ENCODE measurements around the gene TP63.

The TP63 gene

GRCh38 chr3:189902230-189903186, 271.3 kb downstream of the TP63 start:
- DNase-seq (ENCODE audit: insufficient read length, low spot score) (no peak), FAIRE-seq (no peak)
- TF ChIP-seq PAX5 (IDR thresholded peaks at IDR 0.05; ENCODE audit: insufficient read depth, low read length, severe bottlenecking) (no peak), POLR2AphosphoS5 (IDR thresholded peaks at IDR 0.05; ENCODE audit: low read depth, low read length) (no peak), POU2F2 (IDR thresholded peaks at IDR 0.05; ENCODE audit: low read depth, low read length) (no peak), TAF1 (IDR thresholded peaks at IDR 0.05; ENCODE audit: low read depth, low read length) (no peak), SPI1 (IDR thresholded peaks at IDR 0.05; ENCODE audit: low read depth, low read length) (no peak), POLR2A (IDR thresholded peaks at IDR 0.05; ENCODE audit: low read depth, low read length) (no peak)

- no peak for TF ChIP-seq TAF1 (IDR thresholded peaks at IDR 0.05; ENCODE audit: low read depth, low read length)
- TF ChIP-seq POU2F2 (IDR thresholded peaks at IDR 0.05; ENCODE audit: low read depth, low read length), result no peak
- no peak for TF ChIP-seq SPI1 (IDR thresholded peaks at IDR 0.05; ENCODE audit: low read depth, low read length)
- TF ChIP-seq PAX5 (IDR thresholded peaks at IDR 0.05; ENCODE audit: insufficient read depth, low read length, severe bottlenecking), result no peak
- TF ChIP-seq POLR2AphosphoS5 (IDR thresholded peaks at IDR 0.05; ENCODE audit: low read depth, low read length), result no peak
- TF ChIP-seq POLR2A (IDR thresholded peaks at IDR 0.05; ENCODE audit: low read depth, low read length), result no peak
- DNase-seq (ENCODE audit: insufficient read length, low spot score), result no peak
- no peak for FAIRE-seq
These were observed 272.5 kb downstream of the TP63 start for GRCh38 chr3:189903562-189904250.

- FAIRE-seq, result no peak
- TF ChIP-seq POLR2A (IDR thresholded peaks at IDR 0.05; ENCODE audit: low read depth, low read length) (no peak), POLR2AphosphoS5 (IDR thresholded peaks at IDR 0.05; ENCODE audit: low read depth, low read length) (no peak), SPI1 (IDR thresholded peaks at IDR 0.05; ENCODE audit: low read depth, low read length) (no peak), TAF1 (IDR thresholded peaks at IDR 0.05; ENCODE audit: low read depth, low read length) (no peak), POU2F2 (IDR thresholded peaks at IDR 0.05; ENCODE audit: low read depth, low read length) (no peak)
- DNase-seq (ENCODE audit: insufficient read length, low spot score), result no peak
These were observed 276.6 kb downstream of the TP63 start for GRCh38 chr3:189907803-189908202.

- no peak for TF ChIP-seq POLR2A (IDR thresholded peaks at IDR 0.05; ENCODE audit: low read depth, low read length)
- no peak for TF ChIP-seq SPI1 (IDR thresholded peaks at IDR 0.05; ENCODE audit: low read depth, low read length)
- no peak for TF ChIP-seq POLR2AphosphoS5 (IDR thresholded peaks at IDR 0.05; ENCODE audit: low read depth, low read length)
- TF ChIP-seq TAF1 (IDR thresholded peaks at IDR 0.05; ENCODE audit: low read depth, low read length), result no peak
- no peak for TF ChIP-seq POU2F2 (IDR thresholded peaks at IDR 0.05; ENCODE audit: low read depth, low read length)
- TF ChIP-seq PAX5 (IDR thresholded peaks at IDR 0.05; ENCODE audit: insufficient read depth, low read length, severe bottlenecking), result no peak
- FAIRE-seq, result no peak
- no peak for DNase-seq (ENCODE audit: insufficient read length, low spot score)
These were observed 277.5 kb downstream of the TP63 start for GRCh38 chr3:189908646-189909045.

- no peak for TF ChIP-seq TAF1 (IDR thresholded peaks at IDR 0.05; ENCODE audit: low read depth, low read length)
- TF ChIP-seq SPI1 (IDR thresholded peaks at IDR 0.05; ENCODE audit: low read depth, low read length), result no peak
- TF ChIP-seq POU2F2 (IDR thresholded peaks at IDR 0.05; ENCODE audit: low read depth, low read length), result no peak
- no peak for TF ChIP-seq PAX5 (IDR thresholded peaks at IDR 0.05; ENCODE audit: insufficient read depth, low read length, severe bottlenecking)
- no peak for TF ChIP-seq POLR2A (IDR thresholded peaks at IDR 0.05; ENCODE audit: low read depth, low read length)
- no peak for TF ChIP-seq POLR2AphosphoS5 (IDR thresholded peaks at IDR 0.05; ENCODE audit: low read depth, low read length)
- DNase-seq (ENCODE audit: insufficient read length, low spot score) (no peak), FAIRE-seq (no peak)
These were observed 277.9 kb downstream of the TP63 start for GRCh38 chr3:189909139-189909538.

- DNase-seq (ENCODE audit: insufficient read length, low spot score) (no peak), FAIRE-seq (no peak)
- no peak for TF ChIP-seq SPI1 (IDR thresholded peaks at IDR 0.05; ENCODE audit: low read depth, low read length)
- TF ChIP-seq POLR2A (IDR thresholded peaks at IDR 0.05; ENCODE audit: low read depth, low read length), result no peak
- TF ChIP-seq POU2F2 (IDR thresholded peaks at IDR 0.05; ENCODE audit: low read depth, low read length), result no peak
These were observed 278.4 kb downstream of the TP63 start for GRCh38 chr3:189909573-189909972.

- FAIRE-seq, result no peak
- no peak for DNase-seq (ENCODE audit: insufficient read length, low spot score)
- TF ChIP-seq PAX5 (IDR thresholded peaks at IDR 0.05; ENCODE audit: insufficient read depth, low read length, severe bottlenecking) (no peak), POLR2A (IDR thresholded peaks at IDR 0.05; ENCODE audit: low read depth, low read length) (no peak), TAF1 (IDR thresholded peaks at IDR 0.05; ENCODE audit: low read depth, low read length) (no peak), POLR2AphosphoS5 (IDR thresholded peaks at IDR 0.05; ENCODE audit: low read depth, low read length) (no peak), SPI1 (IDR thresholded peaks at IDR 0.05; ENCODE audit: low read depth, low read length) (no peak), POU2F2 (IDR thresholded peaks at IDR 0.05; ENCODE audit: low read depth, low read length) (no peak)
These were observed 279.8 kb downstream of the TP63 start for GRCh38 chr3:189911001-189911400.

GRCh38 chr3:189914799-189915198, 283.6 kb downstream of the TP63 start:
- TF ChIP-seq POLR2AphosphoS5 (IDR thresholded peaks at IDR 0.05; ENCODE audit: low read depth, low read length) (no peak), PAX5 (IDR thresholded peaks at IDR 0.05; ENCODE audit: insufficient read depth, low read length, severe bottlenecking) (no peak), SPI1 (IDR thresholded peaks at IDR 0.05; ENCODE audit: low read depth, low read length) (no peak), POLR2A (IDR thresholded peaks at IDR 0.05; ENCODE audit: low read depth, low read length) (no peak)
- DNase-seq (ENCODE audit: insufficient read length, low spot score), result no peak

GRCh38 chr3:189921770-189922169, 290.6 kb downstream of the TP63 start:
- no peak for TF ChIP-seq PAX5 (IDR thresholded peaks at IDR 0.05; ENCODE audit: insufficient read depth, low read length, severe bottlenecking)
- no peak for DNase-seq (ENCODE audit: insufficient read length, low spot score)
- FAIRE-seq, result no peak

More at GRCh38 chr3:189914799-189915198, 283.6 kb downstream of the TP63 start:
- FAIRE-seq, result no peak

Data from GM12891 (cell line).